ENCODE results near the gene KATNIP. TPM values are rescaled to one million over a fixed set of nuclear protein-coding genes. Genes with fewer than 3 reads are reported as not detected.

Gene KATNIP
- total RNA-seq, 1 donor from 2014 or later, result 21.1 TPM

GRCh38 chr16:27550582-27550920 is 607 bp downstream of the KATNIP start:
- H3K9me3 ChIP-seq (ENCODE audit: insufficient read depth, low read depth, low read length), result no peaks in the 10 kb centered on the region
- peak overlapping the region; percentile 98 for H3K9ac ChIP-seq (ENCODE audit: low read length)
- H3K27me3 ChIP-seq (ENCODE audit: insufficient read depth, low read length), result no peaks in the 10 kb centered on the region
- H3K9me3 Mint-ChIP-seq (ENCODE audit: unreplicated experiment), result no peaks in the 10 kb centered on the region
- peak overlapping the region; percentile 95 for H3K27ac ChIP-seq (ENCODE audit: low read depth, low read length)
- FAIRE-seq (no peak), DNase-seq (ENCODE audit: low read depth) (no peak)
- H3K36me3 Mint-ChIP-seq (ENCODE audit: low read depth, unreplicated experiment), result no peaks in the 10 kb centered on the region
- peaks cover 28% of the 10 kb centered on the region for H3K4me1 Mint-ChIP-seq (ENCODE audit: low read depth, unreplicated experiment)
- peaks cover 55% of the 10 kb centered on the region for H4K20me1 ChIP-seq (ENCODE audit: insufficient read depth, low read length)
- H3K4me1 ChIP-seq (ENCODE audit: insufficient read depth, low read length), result peaks cover 30% of the 10 kb centered on the region
- H3K27me3 Mint-ChIP-seq (ENCODE audit: low read depth, unreplicated experiment), result no peaks in the 10 kb centered on the region
- H3K4me3 Mint-ChIP-seq (ENCODE audit: unreplicated experiment), result peak overlapping the region; percentile 99
- peak overlapping the region; percentile 97 for H3K27ac Mint-ChIP-seq (ENCODE audit: unreplicated experiment)
- peak overlapping the region; percentile 96 for H3K4me2 ChIP-seq (ENCODE audit: low read length)
- peak overlapping the region; percentile 98 for H3K4me3 ChIP-seq (ENCODE audit: insufficient read depth, low read depth, low read length)
- TF ChIP-seq EZH2 (IDR thresholded peaks at IDR 0.05; ENCODE audit: insufficient read depth, low read length) (no peak), CTCF (IDR thresholded peaks at IDR 0.05; ENCODE audit: insufficient read depth, low read depth, low read length) (no peak)
- H3K79me2 ChIP-seq (ENCODE audit: insufficient read depth, low read length), result peaks cover 67% of the 10 kb centered on the region
- peak overlapping the region; percentile 97 for H2AFZ ChIP-seq (ENCODE audit: low read depth, low read length)
- H3K36me3 ChIP-seq (ENCODE audit: insufficient read depth, low read length), result no peaks in the 10 kb centered on the region

DNA sequence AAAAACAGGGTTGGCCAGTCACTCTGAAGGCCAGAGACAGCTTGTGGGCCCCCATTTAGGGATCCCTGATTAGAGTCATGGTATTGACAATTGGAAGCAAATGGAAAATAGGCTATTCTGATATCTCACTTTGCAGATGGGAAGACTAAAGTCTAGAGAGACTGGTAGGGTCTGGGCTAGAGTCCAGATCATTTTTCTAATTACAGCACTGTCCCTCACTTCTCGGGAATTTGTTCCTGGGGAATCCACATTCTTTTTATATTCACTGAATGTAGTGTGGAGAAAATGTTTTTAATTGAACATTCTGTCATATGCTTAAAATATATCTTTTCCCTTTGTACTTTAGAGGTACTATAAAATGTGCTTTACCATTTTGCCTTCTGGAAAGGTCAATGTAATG is 1.1 kb downstream of the KATNIP start:
- peaks cover 30% of the 10 kb centered on the region for H3K4me1 ChIP-seq (ENCODE audit: insufficient read depth, low read length)
- H3K79me2 ChIP-seq (ENCODE audit: insufficient read depth, low read length), result peaks cover 62% of the 10 kb centered on the region
- H3K9me3 ChIP-seq (ENCODE audit: insufficient read depth, low read depth, low read length), result no peaks in the 10 kb centered on the region
- Mint-ChIP-seq H3K9me3 (ENCODE audit: unreplicated experiment) (no peaks in the 10 kb centered on the region), H3K36me3 (ENCODE audit: low read depth, unreplicated experiment) (no peaks in the 10 kb centered on the region), H3K27me3 (ENCODE audit: low read depth, unreplicated experiment) (no peaks in the 10 kb centered on the region), H3K4me3 (ENCODE audit: unreplicated experiment) (peak overlapping the region; percentile 99), H3K27ac (ENCODE audit: unreplicated experiment) (peak overlapping the region; percentile 97), H3K4me1 (ENCODE audit: low read depth, unreplicated experiment) (peaks cover 28% of the 10 kb centered on the region)
- peak overlapping the region; percentile 98 for H3K4me3 ChIP-seq (ENCODE audit: insufficient read depth, low read depth, low read length)
- DNase-seq (ENCODE audit: low read depth) (no peak), FAIRE-seq (no peak)
- H3K27me3 ChIP-seq (ENCODE audit: insufficient read depth, low read length), result no peaks in the 10 kb centered on the region
- H4K20me1 ChIP-seq (ENCODE audit: insufficient read depth, low read length), result peaks cover 51% of the 10 kb centered on the region
- TF ChIP-seq CTCF (IDR thresholded peaks at IDR 0.05; ENCODE audit: insufficient read depth, low read depth, low read length), result no peak
- TF ChIP-seq EZH2 (IDR thresholded peaks at IDR 0.05; ENCODE audit: insufficient read depth, low read length), result no peak
- H2AFZ ChIP-seq (ENCODE audit: low read depth, low read length), result no peak overlapping the region
- peak overlapping the region; percentile 96 for H3K4me2 ChIP-seq (ENCODE audit: low read length)
- H3K9ac ChIP-seq (ENCODE audit: low read length), result peak overlapping the region; percentile 98
- no peaks in the 10 kb centered on the region for H3K36me3 ChIP-seq (ENCODE audit: insufficient read depth, low read length)
- peak overlapping the region; percentile 95 for H3K27ac ChIP-seq (ENCODE audit: low read depth, low read length)

- DNase-seq (ENCODE audit: low read depth) (no peak), FAIRE-seq (no peak)
- Mint-ChIP-seq H3K4me1 (ENCODE audit: low read depth, unreplicated experiment) (no peaks in the 10 kb centered on the region), H3K27me3 (ENCODE audit: low read depth, unreplicated experiment) (no peaks in the 10 kb centered on the region), H3K27ac (ENCODE audit: unreplicated experiment) (no peak overlapping the region), H3K9me3 (ENCODE audit: unreplicated experiment) (no peaks in the 10 kb centered on the region), H3K4me3 (ENCODE audit: unreplicated experiment) (no peak overlapping the region), H3K36me3 (ENCODE audit: low read depth, unreplicated experiment) (no peaks in the 10 kb centered on the region)
- Histone ChIP-seq H3K9ac (ENCODE audit: low read length) (no peak overlapping the region), H3K79me2 (ENCODE audit: insufficient read depth, low read length) (peaks cover 14% of the 10 kb centered on the region), H3K27me3 (ENCODE audit: insufficient read depth, low read length) (no peaks in the 10 kb centered on the region), H3K27ac (ENCODE audit: low read depth, low read length) (no peak overlapping the region), H4K20me1 (ENCODE audit: insufficient read depth, low read length) (peaks cover 26% of the 10 kb centered on the region), H3K4me1 (ENCODE audit: insufficient read depth, low read length) (no peaks in the 10 kb centered on the region), H3K9me3 (ENCODE audit: insufficient read depth, low read depth, low read length) (no peaks in the 10 kb centered on the region), H3K36me3 (ENCODE audit: insufficient read depth, low read length) (peaks cover 3% of the 10 kb centered on the region), H2AFZ (ENCODE audit: low read depth, low read length) (no peak overlapping the region), H3K4me3 (ENCODE audit: insufficient read depth, low read depth, low read length) (no peak overlapping the region), H3K4me2 (ENCODE audit: low read length) (no peak overlapping the region)
- TF ChIP-seq CTCF (IDR thresholded peaks at IDR 0.05; ENCODE audit: insufficient read depth, low read depth, low read length), result no peak
- no peak for TF ChIP-seq EZH2 (IDR thresholded peaks at IDR 0.05; ENCODE audit: insufficient read depth, low read length)
These were observed 6.5 kb downstream of the KATNIP start for GRCh38 chr16:27556471-27556870.

Measured in astrocyte (in vitro differentiated cells and primary cell).